NCI-H1092 treated with DMSO at 0.1 percent for 48 hours (cell line): ENCODE data around the gene INSYN2B.
A peak's percentile ranks its signal among the peaks of the same experiment; 100 is the strongest.

Source experiments
- DNase-seq: peaks from one replicate; lab custom pipeline; 2025; lab: John Stamatoyannopoulos, UW

INSYN2B gene

GRCh38 chr5:169980418-169981053 lies at the start of gene INSYN2B:
TSS of gene INSYN2B (minus strand) at chr5:169980495. CDS start at chr5:169883898, 96,597 bp downstream.
- DNase-seq, result peak; percentile 87

GRCh38 chr5:170028124-170028523 lies 47.8 kb upstream of the INSYN2B start:
- no peak for DNase-seq

GRCh38 chr5:170025853-170026252 lies 45.6 kb upstream of the INSYN2B start:
- DNase-seq, result no peak

- no peak for DNase-seq
Observed at GRCh38 chr5:170021506-170021905, 41.2 kb upstream of the INSYN2B start.

- no peak for DNase-seq
Observed at GRCh38 chr5:170020423-170020822, 40.1 kb upstream of the INSYN2B start.

- DNase-seq, result no peak
Observed at GRCh38 chr5:170012622-170013021, 32.3 kb upstream of the INSYN2B start.

GRCh38 chr5:170011751-170012150 lies 31.5 kb upstream of the INSYN2B start:
- DNase-seq, result no peak

GRCh38 chr5:170010595-170010994 lies 30.3 kb upstream of the INSYN2B start:
- no peak for DNase-seq

- no peak for DNase-seq
Observed at GRCh38 chr5:170008376-170008775, 28.1 kb upstream of the INSYN2B start.

GRCh38 chr5:170006021-170006420 lies 25.7 kb upstream of the INSYN2B start:
- DNase-seq, result no peak

GRCh38 chr5:170000155-170000554 lies 19.9 kb upstream of the INSYN2B start:
- DNase-seq, result no peak

- DNase-seq, result no peak
Observed at GRCh38 chr5:169999621-170000020, 19.3 kb upstream of the INSYN2B start.

- no peak for DNase-seq
Observed at GRCh38 chr5:169997798-169998197, 17.5 kb upstream of the INSYN2B start.

- DNase-seq, result no peak
Observed at GRCh38 chr5:169993485-169993790, 13.1 kb upstream of the INSYN2B start.

GRCh38 chr5:169992789-169993484 lies 12.6 kb upstream of the INSYN2B start:
- no peak for DNase-seq

GRCh38 chr5:169991115-169991869 lies 11.0 kb upstream of the INSYN2B start:
- DNase-seq, result no peak

GRCh38 chr5:169989365-169989764 lies 9.1 kb upstream of the INSYN2B start:
- no peak for DNase-seq

- no peak for DNase-seq
Observed at GRCh38 chr5:169988947-169989346, 8.7 kb upstream of the INSYN2B start.

GRCh38 chr5:169988206-169988605 lies 7.9 kb upstream of the INSYN2B start:
- no peak for DNase-seq

- no peak for DNase-seq
Observed at GRCh38 chr5:169979871-169980270, 424 bp downstream of the INSYN2B start.

GRCh38 chr5:169978714-169979113 lies 1.6 kb downstream of the INSYN2B start:
- DNase-seq, result peak; percentile 17

GRCh38 chr5:169974121-169974770 lies 6.0 kb downstream of the INSYN2B start:
- no peak for DNase-seq

- DNase-seq, result no peak
Observed at GRCh38 chr5:169973056-169973455, 7.2 kb downstream of the INSYN2B start.
